Measurements from ENCODE around the gene FAT1.
"Not testable (repeated sequence)": the region's sequence is repeated elsewhere in the genome, so short reads cannot be mapped to it uniquely, and the experiment has no call there.

The FAT1 gene

DNA sequence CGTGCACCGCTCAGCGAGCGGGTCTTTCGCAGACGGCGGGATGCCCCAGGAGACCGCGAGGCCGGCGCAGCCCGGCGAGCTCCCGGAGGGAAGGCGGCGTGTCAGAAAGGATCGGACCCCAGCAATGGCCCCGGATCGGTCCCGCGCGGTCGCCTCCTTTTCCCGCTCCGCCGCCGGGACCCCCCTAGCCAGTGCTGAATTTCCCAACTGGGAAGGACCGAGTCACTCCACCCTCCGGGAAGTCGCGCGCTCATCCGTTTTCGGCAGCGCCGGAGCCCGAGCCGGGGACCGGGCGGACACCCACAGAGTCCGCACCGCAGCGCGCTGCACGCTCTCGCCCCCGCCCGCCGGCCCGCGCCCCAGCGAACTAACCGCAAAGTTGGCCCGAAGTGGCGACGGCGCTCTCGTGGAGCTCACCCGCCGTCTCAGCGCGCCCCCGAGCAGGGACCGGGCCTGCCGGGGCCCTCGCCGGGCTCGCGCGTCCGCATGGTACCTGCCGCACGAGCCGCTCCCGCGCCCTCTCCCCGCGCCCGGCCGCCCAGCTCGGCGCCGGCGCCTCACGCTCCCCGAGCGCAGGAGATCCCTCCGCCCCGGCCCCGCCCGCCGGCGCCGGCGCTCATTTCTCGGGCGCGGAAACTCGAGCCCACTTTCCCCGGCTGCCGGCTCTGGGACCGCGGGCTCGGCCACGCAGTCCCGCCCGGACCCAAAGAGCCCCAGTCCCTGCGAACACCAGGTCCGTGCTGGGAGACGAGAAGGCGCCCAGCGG is at the start of gene FAT1:
TSS of gene FAT1 (minus strand) at position 565 of the 766 bp plus-strand sequence. CDS start 14,029 bp downstream, outside the sequence.
- DNase-seq = no peak

- DNase-seq = no peak
These were observed 49.4 kb upstream of the FAT1 start for GRCh38 chr4:186772936-186773487.

GRCh38 chr4:186771624-186772023 is 48.0 kb upstream of the FAT1 start:
- no peak for DNase-seq

DNA sequence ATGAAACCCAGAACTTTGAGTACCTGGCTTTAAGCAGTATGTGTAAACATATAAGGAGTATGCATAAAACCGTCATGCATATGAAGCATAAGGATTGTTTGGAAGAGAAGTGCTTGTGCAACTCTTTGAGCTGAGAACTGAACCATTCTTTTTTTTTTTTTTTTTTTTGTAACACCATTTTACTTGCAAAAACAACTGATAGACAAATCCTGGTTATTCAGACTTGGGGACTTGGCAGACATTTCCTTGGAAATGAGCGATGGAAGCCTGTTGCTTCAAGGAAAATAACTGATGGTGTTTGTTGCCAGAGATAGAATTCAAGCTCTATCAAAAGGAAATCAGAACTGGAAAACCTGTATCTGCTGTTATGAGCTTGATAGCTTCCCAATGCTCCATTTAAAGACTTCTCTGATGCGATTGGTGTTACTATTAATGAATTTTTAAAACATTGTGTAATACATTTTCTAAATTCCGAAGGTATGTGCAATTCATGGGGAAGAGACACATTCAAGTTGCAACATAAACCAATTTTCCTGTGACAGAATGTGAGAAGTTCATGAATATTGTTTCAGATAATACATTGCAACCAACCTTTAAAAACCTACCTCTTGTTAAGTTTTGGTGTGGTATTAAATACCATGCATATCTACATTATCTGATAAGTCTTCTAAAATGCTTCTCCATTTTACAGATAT is 47.0 kb upstream of the FAT1 start:
- DNase-seq = no peak

GRCh38 chr4:186767794-186768193 is 44.1 kb upstream of the FAT1 start:
- no peak for DNase-seq

- no peak for DNase-seq
These were observed 42.3 kb upstream of the FAT1 start for GRCh38 chr4:186765673-186766546.

- DNase-seq = no peak
These were observed 41.5 kb upstream of the FAT1 start for GRCh38 chr4:186765138-186765537.

DNA sequence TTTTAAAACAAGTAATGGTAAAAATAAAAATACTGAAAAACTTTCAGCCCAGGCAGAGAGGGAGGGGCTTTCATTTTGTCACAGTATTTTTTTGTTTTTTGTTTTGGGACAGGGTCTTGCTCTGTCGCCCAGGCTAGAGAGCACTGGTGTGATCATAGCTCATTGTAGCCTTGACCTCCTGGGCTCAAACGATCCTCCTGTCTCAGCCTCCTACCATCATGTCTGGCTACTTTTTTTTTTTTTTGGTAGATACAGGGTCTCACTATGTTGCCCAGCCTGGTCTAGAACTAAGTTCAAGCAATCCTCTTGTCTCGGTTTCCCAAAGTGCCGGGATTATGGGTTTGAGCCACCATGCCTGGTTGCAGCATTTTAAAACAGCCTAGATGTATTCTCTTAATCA is 40.8 kb upstream of the FAT1 start:
- no peak for DNase-seq

GRCh38 chr4:186762865-186763264 is 39.2 kb upstream of the FAT1 start:
- no peak for DNase-seq

GRCh38 chr4:186762361-186762760 is 38.7 kb upstream of the FAT1 start:
- DNase-seq = no peak

DNA sequence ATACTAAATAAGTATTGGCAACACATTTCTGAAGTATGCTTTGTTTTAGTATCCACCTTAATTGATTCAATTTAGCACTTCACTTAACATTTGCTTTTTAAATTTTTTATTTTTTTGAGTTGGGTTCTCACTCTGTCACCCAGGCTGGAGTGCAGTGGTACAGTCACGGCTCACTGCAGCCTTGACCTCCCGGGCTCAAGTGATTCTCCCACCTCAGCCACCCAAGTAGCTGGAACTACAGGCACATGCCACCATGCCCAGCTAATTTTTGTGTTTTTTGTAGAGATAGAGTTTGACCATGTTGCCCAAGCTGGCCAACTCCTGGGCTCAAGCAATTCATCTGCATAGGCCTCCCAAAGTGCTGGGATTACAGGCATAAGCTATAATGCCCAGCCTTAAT is 38.3 kb upstream of the FAT1 start:
- not testable (repeated sequence) for DNase-seq

DNA sequence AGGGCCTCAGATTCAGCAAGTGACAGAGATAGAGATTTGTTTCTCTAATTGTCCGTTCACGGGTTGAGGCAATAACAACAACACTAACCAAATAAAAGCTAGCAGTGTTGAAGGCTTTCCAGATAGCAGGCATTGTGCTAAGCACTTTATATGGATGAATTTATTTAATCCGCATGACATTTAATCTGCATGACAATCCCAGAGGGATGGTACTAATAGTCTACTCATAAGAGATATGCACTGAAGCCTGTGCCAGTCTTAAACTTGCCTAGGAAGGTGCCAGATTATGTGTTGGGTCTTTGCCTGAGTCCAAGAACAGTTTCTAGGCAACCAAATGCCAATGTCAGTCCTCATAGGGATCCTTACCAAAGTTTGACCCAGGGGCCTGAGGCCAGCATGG is 37.7 kb upstream of the FAT1 start:
- DNase-seq = no peak

DNA sequence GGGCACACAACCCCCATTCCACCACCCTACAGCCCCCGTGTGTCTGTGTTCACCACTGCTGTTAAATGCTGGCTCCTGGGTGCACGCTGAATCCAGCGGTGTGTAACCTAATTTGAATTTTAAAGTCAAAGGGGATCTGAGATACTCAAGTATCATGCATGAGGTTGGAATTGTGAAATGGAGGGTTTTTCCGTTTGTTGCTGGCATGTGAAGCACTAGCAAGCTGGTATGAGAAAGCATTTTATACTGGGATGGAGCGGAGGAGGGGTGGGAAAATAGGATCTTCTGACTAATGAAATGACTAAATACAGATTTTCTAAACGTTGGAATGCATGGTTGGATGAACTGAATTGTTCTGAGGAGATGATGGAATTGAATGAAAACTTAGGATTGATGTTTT is 36.9 kb upstream of the FAT1 start:
- no peak for DNase-seq

GRCh38 chr4:186759990-186760389 is 36.3 kb upstream of the FAT1 start:
- DNase-seq = no peak

- no peak for DNase-seq
These were observed 35.5 kb upstream of the FAT1 start for GRCh38 chr4:186758929-186759682.

DNA sequence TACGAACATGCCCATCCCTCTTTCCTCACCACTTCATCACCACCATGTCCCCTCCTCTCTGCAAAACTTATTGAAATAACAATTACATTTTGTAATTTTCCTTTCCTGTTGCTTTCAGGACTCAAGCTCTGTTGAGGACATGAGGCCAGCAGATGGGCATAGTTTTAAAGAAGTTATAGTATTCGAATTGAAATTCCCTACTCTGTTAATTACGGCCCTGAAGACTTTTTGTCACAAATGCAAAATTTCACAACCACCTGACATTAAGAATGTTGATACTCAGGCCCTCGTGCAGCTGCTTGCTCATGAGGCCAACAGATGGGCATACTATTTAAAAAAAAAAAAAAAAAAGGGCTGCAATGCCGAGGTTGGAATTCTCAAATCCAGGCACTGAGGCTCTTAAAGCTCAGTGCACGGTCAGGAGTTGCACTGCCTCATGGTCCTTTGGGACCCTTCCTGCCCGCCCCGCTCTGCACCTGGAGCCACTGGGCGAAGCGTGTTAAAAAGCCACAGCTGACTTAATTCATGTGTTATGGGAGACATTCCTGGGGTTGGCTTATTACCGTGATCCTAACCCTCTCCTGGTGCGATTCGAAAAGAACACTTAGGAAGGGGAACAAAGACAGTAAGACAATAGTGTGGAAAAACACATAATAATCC is 34.2 kb upstream of the FAT1 start:
- DNase-seq = no peak

DNA sequence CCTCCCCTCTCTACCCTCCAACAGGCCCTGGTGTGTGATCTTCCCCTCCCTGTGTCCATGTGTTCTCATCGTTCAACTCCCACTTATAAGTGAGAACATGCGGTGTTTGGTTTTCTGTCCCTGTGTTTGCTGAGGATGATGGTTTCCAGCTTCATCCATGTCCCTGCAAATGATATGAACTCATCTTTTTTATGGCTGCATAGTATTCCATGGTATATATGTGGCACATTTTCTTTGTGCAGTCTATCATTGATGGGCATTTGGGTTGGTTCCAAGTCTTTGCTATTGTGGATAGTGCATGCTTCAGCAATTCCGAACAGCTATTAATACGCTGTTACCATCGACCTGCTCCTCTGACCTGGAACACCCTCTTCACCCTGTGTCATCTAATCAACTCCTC is 32.9 kb upstream of the FAT1 start:
- not testable (repeated sequence) for DNase-seq

DNA sequence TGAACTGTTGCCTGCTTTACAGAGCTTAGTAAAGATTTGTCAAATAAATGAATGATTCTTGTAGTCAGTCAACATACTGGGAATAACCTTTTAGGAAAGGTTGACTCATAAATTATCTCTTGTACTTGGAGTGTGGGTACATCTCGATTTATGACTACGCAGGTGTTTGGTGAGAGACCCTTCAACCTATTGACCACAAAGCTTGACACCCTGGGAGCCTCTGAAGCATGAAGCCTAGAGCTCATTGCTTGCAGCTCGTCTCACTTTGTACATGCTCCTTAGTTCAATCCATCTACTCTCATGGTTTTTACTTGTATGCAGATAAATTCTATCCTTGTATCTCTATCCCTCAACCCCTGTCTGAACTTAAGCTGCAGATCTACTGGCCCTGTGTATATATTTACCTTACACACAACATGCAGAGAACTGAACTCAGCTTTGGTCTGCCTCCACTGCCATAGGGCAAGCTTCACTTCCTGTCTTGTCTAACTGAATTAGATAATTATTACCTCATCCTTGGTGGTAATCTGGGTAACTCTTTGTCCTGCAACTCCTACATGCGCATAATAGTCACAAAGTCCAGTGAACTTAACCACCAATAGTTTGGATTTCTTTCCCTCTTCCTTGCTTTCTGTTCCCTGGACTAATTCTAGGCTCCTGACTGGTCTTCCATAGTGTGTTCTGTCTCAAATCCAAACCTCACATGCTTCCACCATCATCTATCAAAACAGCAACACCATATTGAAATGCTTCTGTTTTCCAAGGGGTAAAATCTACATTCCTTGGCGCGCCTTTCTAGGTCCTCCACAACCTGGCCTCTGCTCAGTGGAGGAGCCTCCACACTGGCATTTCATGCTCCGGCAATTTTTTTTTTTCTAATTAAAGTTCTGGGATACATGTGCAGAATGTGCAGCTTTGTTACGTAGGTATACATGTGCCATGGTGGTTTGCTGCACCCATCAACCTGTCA is 32.2 kb upstream of the FAT1 start:
- no peak for DNase-seq

DNA sequence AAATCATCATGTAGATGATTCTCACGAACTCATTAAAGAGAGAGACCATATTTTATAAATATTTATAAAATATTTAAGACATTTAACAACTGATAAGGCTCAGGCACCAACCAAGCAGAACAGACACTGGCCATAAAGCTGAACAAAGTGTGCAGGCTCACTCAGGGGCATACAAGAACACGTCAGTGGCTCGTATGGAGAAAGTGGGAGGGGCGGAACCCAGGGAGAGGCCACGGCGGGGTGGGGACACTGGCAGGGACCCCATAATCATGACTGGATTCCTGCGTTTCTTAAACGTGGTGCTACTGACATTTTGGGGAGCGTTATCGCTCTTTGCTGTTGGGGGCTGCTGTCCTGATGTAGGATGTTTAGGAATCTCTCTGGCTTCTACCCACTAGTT is 31.3 kb upstream of the FAT1 start:
- DNase-seq = no peak

DNA sequence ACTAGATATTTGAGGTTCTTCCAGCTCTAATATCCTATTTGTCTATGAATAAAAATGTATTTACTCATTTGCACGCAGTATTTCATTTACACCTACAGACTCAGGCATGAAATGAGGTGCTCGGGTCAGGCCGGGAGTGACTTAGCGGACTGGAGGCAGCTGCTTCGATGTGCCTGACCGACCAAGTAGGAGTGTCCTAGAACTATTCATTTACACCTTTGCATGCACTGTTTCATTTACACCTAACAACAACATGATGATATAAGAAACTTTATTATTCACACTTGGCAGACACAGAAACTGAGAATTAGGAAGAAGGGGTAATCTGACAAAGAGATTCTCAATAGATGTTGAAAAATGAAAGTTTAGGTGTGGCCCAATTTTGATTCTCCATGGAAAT is 28.7 kb upstream of the FAT1 start:
- DNase-seq = no peak
